GM19455 (cell line): ENCODE measurements around the gene HYCC1.

ENCODE experiments used
- ATAC-seq: cut with Tn5 transposase; IDR thresholded peaks from one replicate; pipeline ENCODE4 v1.9.1; 2021; ENCODE audit not compliant: unreplicated experiment

Gene HYCC1

DNA sequence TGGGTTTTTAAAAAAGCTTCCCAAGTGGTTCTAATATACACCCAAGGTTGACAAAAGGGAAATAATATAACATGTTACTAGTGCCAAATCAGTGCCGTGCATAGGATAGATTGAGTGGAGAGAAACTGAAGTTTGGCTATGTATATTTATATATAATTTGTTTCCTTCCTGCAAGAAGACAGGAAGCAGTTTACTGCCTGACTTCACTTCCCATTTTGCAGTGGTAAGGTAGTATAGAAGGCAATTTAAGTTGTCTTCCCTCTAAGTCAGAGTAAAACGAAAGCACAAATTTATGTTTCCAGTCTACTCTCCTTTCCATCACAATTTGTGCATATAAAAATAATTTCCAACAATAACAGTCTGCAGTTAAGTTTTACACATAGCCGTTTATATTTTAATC lies 3.4 kb upstream of the HYCC1 start:
- ATAC-seq = no peak

GRCh38 chr7:23016345-23017253 lies 2.7 kb upstream of the HYCC1 start:
- ATAC-seq = no peak

- ATAC-seq = no peak
Measured at GRCh38 chr7:23014681-23015080, 751 bp upstream of the HYCC1 start.

DNA sequence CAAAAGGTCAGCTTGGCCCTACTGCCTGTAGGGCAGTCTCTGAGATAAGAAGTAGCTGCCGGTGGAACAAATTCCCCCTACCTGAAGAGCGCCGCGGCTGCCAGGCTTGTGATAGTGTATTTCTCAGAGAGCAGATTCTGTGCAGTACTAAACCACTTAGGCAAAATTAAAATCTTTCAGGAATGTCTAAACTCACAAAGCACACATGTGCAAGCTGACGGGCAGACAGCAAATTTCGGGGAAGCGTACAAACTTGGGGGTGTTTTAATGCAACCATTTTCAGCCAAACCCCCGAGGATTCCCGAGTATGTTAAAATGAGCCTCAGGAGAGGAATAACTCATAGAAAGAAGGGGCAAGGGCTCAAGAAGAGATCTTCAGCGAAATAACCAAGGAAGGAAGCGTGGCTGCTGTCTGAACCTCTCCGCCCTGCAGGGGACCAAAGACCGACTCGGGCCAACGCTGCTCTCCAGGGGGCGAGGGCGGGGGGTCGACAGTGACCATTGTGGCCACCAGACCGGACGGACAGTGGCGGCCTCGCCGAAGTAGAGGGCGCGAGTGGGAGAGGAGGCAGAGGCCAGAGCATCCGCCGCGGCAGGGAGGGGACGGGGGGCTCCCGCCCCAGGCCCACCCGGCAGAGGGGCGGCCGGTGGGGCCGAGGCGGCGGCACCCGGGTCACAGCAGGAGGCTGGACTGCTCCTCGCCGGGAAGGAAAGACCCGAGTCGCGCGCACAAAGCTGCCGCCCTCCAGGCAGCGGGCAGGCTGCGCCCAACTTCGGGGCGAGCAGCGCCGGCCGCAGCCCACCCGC lies 819 bp downstream of the HYCC1 start:
- ATAC-seq = peak; percentile 20

- ATAC-seq = no peak
Measured at GRCh38 chr7:23012186-23012585, 1.7 kb downstream of the HYCC1 start.

DNA sequence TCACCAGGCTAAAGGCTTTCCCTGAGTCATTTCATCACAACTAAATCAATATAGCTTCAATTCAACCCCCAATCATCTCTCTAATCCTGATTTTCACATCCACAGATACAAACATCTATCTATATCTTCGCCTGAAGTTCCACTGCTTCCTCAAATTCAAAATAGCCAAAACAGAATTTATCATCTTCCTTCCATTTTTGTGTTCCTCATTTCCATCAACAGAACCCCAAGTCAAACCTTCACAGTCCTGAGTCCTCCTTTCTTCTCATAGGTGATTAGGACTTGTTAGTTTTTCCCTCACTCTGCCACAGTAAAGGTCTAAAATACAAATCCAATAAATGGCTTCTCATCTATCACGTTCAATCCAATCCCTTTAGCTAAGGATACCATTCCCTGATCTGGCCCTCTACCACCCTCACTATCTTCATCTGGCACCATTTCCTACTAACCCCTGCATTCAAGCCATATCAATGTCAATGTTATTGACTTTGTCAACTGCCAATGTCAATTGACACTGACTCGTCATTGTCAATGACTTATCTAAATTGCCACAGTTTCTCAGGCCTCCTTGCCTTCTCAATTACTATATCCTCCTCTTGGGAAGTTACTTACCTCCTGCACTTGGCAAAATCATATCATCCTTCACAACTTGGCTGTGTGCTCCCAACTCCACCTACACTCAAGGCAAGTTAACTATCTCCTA lies 2.6 kb downstream of the HYCC1 start:
- ATAC-seq = no peak

DNA sequence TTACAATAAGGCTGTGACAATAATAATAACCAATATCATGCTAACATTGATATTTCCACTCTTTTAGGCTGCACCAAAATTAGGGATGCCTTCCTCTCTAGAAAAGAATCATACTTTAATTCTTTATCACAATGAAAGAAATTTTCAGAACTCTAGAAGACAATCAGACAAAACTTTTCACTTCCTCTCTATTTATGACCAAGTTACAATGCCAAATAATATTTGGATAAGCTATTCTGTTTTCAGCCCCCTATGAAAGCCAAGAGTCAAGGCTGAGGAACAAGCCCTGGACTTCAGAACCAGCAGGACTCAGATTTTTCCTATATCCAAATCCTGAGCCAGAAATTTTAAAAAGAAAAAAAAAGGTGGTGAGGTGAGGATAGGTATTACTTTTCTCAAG lies 4.6 kb downstream of the HYCC1 start:
- no peak for ATAC-seq

GRCh38 chr7:23004247-23004520 lies 9.7 kb downstream of the HYCC1 start:
- no peak for ATAC-seq

GRCh38 chr7:23003505-23004246 lies 10.3 kb downstream of the HYCC1 start:
- no peak for ATAC-seq

DNA sequence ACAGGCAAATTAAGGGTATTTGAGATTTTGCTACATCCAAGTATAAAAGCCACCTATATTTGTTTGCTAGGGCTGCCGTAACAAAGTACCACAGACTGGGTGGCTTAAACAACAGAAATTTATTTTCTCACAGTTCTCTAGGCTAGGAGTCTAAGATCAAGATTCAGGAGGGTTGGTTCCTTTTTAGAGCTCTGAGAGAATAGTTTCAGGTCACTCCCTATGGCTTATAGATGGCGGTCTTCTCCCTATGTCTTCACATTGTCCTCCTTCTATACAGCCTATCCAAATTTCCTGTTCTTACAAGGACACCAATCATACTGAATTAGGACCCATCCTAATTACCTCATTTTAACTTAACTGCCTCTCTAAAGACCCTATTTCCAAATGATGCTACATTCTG lies 11.2 kb downstream of the HYCC1 start:
- no peak for ATAC-seq

GRCh38 chr7:23001610-23002009 lies 12.3 kb downstream of the HYCC1 start:
- no peak for ATAC-seq

GRCh38 chr7:23000597-23001360 lies 13.2 kb downstream of the HYCC1 start:
- ATAC-seq = no peak

DNA sequence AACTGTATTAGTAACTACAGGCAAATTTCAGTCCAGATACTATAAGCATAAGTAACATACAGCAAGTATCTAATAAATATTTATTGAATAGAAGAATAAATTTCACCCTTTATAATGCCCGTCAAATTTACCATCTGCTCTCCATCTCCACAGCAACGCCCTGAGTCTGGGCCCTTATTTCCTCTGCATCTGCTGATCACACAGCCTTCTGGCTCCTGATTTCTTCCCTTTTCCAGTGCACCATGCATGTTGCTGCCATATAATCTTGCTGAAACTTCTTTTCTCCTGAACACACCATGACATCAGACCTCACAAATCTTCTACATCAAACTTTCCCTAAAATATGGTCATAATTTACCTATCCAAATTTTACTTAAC lies 15.4 kb downstream of the HYCC1 start:
- no peak for ATAC-seq

DNA sequence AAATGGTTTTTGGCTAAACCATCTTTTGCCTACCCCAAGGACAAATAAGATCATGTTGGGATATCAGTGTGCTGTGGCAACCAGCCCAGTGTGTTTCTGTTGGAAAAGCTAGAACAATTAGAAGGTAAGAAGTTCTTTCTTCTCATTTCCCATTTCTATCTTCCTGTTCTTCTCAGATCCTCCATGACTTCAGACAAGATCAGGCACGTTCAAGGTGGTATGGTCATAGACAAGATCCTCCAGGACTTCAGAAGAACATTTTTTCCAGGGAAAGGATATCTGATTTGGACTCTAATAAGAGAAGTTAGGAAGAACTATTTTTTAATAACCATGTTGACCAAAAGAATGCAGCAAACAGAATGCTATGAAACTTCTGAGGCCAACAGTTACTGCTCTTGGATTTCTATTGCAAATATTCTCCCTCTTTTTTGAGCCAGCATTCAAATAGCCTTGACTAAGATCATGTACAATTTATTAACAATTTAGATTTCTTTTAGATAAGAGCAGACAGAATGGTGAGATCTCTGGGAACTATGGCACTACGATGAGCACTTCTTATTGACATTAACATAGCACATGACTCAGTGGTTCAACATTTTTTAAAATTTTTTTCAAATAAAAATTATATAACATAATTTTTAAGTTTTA lies 15.9 kb downstream of the HYCC1 start:
- ATAC-seq = no peak

- ATAC-seq = no peak
Measured at GRCh38 chr7:22996470-22996869, 17.5 kb downstream of the HYCC1 start.

- no peak for ATAC-seq
Measured at GRCh38 chr7:22995011-22995410, 18.9 kb downstream of the HYCC1 start.

GRCh38 chr7:22992874-22993840 lies 20.8 kb downstream of the HYCC1 start:
- ATAC-seq = peak; percentile 91

DNA sequence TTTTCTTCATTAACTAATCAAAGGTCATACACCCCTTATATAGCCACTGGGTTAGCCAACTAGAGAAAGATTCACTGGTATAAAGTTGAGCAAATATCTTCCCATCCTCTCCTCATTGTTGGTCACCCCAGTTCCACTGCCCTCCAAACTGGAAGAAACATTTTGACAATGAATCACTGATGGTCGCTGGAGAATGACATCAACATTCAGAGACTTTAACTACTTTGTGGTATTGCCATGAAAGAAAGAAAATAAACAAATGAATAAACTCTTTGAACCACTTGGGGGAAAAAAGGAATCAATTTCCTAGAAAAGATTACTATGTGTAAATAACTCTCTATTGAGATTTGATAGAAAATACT lies 23.4 kb downstream of the HYCC1 start:
- no peak for ATAC-seq
